ENCODE results near the gene CORO2B.

- TF ChIP-seq, protein P1, sequence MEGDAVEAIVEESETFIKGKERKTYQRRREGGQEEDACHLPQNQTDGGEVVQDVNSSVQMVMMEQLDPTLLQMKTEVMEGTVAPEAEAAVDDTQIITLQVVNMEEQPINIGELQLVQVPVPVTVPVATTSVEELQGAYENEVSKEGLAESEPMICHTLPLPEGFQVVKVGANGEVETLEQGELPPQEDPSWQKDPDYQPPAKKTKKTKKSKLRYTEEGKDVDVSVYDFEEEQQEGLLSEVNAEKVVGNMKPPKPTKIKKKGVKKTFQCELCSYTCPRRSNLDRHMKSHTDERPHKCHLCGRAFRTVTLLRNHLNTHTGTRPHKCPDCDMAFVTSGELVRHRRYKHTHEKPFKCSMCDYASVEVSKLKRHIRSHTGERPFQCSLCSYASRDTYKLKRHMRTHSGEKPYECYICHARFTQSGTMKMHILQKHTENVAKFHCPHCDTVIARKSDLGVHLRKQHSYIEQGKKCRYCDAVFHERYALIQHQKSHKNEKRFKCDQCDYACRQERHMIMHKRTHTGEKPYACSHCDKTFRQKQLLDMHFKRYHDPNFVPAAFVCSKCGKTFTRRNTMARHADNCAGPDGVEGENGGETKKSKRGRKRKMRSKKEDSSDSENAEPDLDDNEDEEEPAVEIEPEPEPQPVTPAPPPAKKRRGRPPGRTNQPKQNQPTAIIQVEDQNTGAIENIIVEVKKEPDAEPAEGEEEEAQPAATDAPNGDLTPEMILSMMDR (IDR thresholded peaks at IDR 0.05; ENCODE audit: insufficient read depth, low read length): no peak
- TF ChIP-seq POLR2AphosphoS5 (IDR thresholded peaks at IDR 0.05; ENCODE audit: low read depth): no peak
These were observed 18.8 kb downstream of the CORO2B start for GRCh38 chr15:68597581-68597980.
